ENCODE results near the gene BANP.

BANP gene

DNA sequence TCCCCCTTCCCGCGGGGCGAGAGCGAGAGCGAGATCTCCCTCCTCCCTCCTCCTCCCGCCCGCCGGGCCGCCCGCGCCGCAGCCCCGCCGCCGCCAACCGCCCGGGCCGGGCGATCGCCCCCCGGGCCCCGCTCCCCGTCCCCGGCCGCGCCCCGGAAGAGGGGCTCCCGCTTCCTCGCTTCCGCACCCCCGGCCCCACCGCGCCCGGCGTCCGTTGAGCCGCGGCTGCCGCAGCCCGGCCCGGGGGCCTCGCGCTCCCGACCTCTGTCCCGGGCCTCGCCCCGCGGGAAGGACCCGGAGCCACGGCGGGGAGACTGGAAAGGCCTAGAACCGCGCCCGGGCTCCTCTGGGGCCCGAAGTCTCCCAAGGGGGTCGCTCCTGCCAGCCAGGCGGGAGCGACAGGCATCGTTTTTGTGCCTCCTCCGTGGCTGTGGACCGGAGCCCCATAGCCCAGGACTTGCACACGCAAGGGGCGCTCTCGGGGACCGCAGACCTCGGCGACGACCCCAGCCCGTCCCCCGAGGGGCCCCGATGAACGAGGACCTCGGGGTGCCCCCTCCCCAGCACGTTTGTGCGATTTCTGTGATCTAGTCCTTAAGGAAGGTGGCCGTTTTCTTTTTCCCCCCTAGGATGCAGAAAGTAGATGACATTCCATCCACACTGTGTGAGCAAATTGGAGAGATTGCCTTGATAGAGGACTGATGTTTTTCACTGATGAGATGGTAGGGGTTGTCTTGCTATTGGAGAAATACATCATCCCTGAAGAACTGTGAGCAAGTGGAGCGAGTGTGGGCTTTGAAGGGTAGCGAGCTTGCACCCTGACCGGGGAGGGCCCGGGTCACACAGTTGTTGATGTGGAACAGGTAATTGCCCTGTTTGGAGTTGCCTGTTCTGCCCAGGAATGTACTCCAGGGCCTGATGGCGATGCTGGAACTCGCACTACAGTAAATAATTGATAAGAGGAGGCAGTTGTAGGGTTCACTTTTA is 611 bp downstream of the BANP start:
- TF ChIP-seq, protein P1, sequence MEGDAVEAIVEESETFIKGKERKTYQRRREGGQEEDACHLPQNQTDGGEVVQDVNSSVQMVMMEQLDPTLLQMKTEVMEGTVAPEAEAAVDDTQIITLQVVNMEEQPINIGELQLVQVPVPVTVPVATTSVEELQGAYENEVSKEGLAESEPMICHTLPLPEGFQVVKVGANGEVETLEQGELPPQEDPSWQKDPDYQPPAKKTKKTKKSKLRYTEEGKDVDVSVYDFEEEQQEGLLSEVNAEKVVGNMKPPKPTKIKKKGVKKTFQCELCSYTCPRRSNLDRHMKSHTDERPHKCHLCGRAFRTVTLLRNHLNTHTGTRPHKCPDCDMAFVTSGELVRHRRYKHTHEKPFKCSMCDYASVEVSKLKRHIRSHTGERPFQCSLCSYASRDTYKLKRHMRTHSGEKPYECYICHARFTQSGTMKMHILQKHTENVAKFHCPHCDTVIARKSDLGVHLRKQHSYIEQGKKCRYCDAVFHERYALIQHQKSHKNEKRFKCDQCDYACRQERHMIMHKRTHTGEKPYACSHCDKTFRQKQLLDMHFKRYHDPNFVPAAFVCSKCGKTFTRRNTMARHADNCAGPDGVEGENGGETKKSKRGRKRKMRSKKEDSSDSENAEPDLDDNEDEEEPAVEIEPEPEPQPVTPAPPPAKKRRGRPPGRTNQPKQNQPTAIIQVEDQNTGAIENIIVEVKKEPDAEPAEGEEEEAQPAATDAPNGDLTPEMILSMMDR (IDR thresholded peaks at IDR 0.05; ENCODE audit: extremely low read depth, missing control alignments) = no peak
- DNase-seq (ENCODE audit: low spot score) = no peak

DNA sequence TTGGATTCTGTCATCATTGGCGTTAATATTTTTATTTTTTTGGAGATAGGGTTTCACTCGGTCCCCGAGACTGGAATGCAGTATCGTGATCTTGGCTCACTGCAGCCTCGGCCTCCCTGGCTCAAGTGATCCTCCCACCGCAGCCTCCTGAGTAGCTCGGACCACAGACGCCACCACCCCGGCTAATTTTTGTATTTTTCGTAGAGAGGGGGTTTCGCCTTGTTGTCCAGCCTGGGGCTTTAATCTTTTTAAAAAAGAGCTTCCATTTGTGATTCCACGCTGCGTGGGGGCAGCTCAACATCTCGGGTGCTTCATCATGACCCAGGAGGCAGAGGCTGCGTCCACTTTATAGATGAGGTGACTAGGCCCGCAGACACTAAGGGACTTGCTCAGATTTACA is 1.5 kb downstream of the BANP start:
- DNase-seq (ENCODE audit: low spot score) = no peak
- TF ChIP-seq, protein P1 (IDR thresholded peaks at IDR 0.05; ENCODE audit: extremely low read depth, missing control alignments) = no peak

DNA sequence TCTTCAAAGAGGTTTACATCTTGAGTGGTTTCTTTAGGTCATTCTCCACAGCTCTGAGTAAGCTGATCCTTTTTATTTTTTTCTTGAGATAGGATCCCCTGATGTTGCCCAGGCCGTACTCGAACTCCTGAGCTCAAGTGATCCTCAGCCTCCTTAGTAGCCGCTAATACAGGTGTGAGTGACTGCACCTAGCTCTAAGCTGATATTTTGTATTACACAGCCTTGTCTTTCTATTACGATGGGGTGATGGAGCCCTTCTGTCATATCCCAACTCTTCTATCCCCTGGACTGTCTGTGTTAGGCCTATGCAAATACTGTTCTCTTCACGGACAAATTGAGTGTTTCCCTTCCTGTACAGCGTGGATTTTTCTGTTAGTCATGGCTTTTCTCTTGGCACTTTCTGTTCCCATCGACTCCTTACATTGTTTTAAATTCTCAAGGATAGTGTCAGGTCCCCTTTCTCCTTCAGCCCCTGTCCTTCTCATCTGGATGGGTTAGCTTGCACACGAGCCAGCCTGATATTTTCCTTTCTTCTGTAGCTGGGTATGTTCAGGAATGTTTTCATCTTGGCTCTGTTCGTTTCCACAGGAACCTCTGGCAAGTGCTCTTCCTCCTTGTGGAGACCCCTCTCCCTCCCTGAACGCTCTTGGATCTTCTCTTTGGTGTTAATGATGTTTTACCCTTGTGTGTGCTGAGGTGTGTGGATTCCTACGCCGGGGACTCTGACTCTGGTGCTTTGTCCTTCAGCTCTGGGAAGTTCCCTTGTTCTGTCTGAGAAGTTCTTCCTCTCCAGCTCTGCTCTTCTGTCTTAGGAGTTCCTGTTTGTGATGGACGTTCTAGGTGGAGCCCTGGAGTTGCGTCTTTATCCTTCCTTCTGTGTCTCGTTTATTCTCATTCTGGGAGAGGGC is 2.3 kb downstream of the BANP start:
- DNase-seq (ENCODE audit: low spot score) = no peak
- TF ChIP-seq, protein P1 (IDR thresholded peaks at IDR 0.05; ENCODE audit: extremely low read depth, missing control alignments) = no peak

DNA sequence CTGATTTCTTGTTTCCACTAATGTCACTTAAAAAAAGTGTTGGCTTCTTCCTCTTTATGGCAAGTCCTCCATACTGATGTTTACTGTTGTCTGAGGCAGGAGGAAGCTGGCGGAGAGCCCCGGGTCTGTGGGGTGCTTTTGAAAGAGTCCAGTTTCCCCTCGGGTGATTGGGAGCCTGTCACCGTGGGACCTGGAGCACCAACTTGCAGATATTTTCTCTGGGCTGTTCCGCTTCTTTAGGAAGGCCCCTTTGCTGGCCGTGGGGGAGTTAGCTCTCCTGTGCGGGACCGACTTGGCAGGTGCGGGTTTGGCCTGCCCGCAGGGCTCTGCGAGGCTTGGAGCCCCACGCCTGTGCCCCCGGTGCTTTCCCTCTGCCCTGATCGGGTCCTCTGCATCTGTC is 3.1 kb downstream of the BANP start:
- DNase-seq (ENCODE audit: low spot score) = no peak
- TF ChIP-seq, protein P1 (IDR thresholded peaks at IDR 0.05; ENCODE audit: extremely low read depth, missing control alignments) = no peak

DNA sequence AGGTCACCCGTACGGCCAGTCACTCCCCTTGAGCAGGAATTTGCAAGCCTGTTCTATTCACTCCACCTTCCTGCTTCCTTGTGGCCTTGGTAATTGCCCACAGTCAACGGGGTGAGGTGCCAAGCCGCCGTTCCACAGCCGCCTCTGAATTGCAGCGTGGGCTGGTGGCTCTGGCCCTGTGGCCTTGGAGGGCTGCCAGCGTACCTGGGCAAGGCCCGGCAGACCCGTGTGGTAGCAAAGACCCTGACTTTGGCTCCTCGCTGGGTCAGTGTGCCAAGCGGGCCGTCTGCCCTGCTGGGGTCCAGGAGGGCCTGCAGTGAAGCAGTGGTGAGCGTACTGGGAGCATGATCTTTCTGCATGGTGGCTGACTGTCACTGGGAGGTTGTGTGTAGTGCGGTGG is 3.6 kb downstream of the BANP start:
- TF ChIP-seq, protein P1 (IDR thresholded peaks at IDR 0.05; ENCODE audit: extremely low read depth, missing control alignments) = no peak
- DNase-seq (ENCODE audit: low spot score) = no peak

DNA sequence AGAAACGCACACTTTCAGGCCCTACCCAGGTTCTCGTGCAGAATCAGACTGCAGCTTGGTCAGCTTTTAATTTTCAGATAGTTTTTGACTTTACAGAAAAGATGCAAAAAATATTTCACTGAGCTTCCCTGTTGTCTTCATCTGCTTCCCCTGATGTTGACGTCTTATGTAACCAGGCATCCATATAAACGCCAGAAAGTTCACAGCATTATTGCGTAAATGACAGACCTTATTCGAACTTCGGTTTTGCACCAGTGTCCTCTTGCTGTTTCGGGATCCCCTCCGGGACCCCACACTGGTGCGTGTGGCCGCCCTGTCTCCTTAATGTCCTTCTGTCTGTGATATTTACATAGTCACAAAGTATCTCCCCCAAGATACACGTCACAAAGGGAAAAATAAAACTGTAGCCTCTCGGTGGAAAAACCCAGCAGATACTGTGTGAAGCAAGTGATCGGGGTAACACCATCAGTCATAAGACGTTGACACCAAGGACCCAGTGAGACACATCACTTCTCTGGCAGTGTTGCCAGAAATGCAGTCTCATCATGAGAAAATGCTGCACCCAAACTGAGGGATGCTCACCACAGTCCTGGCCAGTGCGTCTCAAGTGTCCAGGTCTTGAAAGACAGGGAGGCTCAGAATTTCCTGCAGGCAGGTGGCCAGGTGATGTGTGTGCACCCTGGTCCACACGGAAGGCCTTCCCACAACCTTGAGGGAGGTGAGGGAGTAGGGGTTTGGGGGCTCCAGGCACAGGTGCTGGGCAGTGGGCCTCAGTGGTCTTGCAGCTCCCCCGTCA is 4.3 kb downstream of the BANP start:
- no peak for DNase-seq (ENCODE audit: low spot score)
- TF ChIP-seq, protein P1 (IDR thresholded peaks at IDR 0.05; ENCODE audit: extremely low read depth, missing control alignments) = no peak

Data from GM20000 (cell line).